NCI-H2196 treated with DMSO at 0.1 percent for 48 hours (cell line): ENCODE data around the gene PRLH.

Experiments
- DNase-seq: peaks from one replicate; lab custom pipeline; 2025; ENCODE audit not compliant: unreplicated experiment; lab: John Stamatoyannopoulos, UW

Gene PRLH, protein sequence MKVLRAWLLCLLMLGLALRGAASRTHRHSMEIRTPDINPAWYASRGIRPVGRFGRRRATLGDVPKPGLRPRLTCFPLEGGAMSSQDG

DNA sequence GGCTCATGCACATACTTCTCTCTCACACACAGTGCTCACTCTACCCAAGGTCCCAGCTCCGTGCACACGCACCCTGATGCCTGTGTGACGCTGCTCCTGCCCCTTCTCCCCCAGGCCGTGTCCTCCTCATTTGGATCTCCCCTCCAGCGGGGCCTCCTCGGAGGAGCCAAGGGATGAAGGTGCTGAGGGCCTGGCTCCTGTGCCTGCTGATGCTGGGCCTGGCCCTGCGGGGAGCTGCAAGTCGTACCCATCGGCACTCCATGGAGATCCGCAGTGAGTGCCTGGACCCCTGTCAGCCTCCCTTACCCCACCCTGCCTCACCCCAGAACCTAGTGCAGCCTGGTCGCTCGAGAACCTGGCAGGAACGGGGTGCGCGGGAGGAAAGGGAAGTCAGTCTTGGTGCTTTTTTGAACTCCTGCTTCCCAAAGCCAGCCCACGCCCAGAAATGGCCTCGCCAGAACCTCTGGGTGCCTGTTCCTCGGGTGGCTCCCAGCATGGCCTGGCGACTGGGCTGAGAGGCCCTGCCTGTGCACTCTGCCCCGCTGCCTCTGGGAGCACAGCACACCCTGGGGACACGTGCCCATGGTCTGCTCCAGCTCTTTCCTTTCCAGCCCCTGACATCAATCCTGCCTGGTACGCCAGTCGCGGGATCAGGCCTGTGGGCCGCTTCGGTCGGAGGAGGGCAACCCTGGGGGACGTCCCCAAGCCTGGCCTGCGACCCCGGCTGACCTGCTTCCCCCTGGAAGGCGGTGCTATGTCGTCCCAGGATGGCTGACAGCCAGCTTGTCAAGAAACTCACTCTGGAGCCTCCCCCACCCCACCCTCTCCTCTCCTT, at the start of gene PRLH:
PRLH (plus strand) TSS at position 174 of the 835 bp plus-strand sequence; CDS start at position 174, 0 bp downstream.
- no peak for DNase-seq

DNA sequence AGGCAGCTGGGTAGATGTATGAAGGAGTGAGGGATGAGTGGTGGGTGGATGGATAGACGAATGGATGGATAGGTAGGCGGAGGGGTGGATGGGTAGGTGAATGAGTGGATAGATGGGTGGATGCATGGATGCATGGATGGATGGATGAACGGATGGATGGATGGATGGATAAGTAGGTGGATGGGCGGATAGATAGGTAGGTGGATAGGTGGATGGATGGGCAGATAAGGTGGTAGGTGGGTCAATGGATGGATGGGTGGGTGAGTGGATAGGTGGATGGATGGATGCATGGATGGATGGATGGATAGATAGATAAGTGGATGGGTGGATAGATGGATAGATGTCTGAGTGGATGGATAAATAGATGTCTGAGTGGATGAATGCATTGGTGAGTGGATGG, 49.2 kb upstream of the PRLH start:
- no peak for DNase-seq

DNA sequence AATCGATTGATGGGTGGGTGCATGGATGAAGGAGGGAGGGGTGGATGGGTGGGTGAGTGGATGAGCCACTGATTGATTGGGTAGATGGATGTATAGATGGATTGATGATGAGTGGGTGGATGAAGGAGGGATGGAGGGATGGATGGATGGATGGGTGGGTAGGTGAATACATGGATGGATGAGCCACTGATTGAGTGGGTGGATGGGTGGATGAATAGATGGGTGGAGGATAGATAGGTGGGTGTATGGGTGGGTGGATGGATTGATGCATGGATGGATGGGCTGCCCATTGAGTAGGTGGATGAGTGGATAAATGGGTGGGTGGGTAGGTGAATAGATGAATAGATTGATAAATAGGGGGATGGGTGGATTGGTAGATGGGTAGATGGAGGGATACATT, 48.4 kb upstream of the PRLH start:
- no peak for DNase-seq

DNA sequence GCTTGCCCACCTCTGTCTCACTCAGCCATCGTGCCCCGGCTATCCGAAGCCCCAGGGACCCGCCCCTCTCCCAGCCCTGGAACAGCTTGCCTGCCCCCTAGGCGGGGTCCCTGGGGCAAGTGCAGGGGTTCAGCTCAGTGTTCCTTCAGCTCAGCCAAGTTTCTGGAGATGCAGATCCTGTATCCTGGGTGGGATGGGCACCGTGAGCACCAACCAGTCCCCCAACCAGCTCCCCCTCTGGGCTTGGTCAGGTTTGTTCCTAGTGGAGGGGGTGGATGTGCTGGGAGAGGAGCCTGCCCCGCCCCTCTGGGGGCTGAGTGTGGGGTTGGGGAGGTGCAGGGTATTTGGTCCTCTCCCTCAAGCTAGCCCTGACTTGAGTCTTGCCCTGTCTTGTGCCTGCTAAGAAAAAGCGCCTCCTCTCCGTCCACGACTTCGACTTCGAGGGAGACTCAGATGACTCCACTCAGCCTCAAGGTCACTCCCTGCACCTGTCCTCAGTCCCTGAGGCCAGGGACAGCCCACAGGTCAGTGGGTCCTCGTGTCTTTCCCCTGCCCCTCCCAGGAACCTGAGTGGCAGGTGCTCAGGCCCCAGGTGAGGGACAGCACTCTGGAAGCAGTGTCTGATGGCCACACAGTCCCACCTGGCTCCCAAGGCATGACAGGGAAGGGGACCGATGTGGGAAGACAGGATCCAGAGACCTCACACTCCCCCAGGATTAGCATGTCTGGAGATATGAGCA, 46.7 kb upstream of the PRLH start:
- no peak for DNase-seq

DNA sequence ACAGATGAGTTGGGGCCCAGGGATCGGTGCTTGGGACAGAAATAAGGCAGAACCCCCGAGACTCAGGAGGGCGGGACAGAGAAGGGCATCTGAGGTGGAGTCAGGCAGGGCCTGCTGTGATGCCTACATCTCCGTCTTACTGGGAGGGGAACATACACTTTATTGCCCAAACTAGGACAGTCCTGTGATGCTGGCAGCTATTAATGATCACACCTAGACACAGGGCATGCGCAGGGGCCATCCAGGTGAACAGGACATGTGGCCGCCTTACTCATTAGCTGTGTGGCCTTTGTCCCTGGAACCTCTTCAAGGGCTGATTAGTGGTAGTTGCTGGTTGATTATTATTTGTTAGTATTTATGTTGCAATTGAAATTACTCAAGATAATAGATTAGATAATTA, 46.1 kb upstream of the PRLH start:
- no peak for DNase-seq

DNA sequence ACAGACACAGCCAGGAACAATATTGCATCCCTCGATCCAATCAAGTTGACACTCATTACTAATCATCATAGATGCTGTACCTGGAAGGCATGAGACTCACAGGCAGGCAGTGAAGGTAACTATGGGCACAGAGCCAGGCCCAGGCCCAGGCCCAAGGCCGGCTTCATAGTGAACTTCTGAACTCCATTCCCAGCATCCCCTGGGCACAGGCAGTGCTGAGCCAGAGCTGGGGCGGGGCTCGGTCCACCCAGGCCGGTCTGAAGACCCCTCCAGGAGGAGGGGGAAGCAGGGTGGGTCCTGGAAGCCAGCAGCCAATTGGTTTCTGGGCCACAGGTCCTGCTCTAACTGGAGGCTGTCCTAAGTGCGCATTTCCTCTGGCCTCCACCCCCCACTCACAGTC, 41.7 kb upstream of the PRLH start:
- no peak for DNase-seq

DNA sequence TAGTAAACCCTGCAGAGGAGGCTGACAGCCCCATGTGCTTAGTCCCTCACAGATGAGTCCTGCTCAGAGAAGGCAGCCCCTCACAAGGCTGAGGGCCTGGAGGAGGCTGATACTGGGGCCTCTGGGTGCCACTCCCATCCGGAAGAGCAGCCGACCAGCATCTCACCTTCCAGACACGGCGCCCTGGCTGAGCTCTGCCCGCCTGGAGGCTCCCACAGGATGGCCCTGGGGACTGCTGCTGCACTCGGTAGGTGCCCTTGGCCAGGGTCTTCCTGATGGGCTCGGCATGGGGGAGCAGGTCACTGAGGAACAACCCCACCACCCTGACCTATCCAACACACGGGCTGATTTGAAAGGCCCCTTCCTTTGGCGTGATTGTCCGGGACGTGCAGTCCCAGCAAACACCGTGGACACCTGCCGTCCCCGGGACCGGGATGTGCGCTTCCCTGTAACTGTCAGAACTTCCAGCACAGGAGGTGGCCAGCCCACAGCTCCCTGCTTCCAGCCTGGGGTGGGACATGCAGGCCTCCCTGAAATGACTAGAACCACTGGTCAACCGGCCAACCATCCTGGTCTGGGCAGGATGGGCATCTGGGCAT, 40.7 kb upstream of the PRLH start:
- DNase-seq, result no peak

DNA sequence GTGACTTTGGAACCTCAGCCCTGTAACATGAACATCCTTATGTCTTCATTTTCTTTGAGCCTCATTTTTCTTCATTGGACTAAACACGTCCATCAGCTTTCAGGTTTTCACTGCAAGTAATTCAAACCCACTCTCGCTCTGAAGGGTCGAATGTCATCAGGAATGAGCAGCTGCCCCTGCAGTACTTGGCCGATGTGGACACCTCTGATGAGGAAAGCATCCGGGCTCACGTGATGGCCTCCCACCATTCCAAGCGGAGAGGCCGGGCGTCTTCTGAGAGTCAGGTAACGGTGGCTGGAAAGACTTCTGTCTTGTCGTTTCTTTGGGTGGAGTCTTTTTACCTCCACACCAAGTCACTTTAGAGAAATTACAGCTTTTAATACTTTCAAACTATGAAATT, 39.1 kb upstream of the PRLH start:
- no peak for DNase-seq

DNA sequence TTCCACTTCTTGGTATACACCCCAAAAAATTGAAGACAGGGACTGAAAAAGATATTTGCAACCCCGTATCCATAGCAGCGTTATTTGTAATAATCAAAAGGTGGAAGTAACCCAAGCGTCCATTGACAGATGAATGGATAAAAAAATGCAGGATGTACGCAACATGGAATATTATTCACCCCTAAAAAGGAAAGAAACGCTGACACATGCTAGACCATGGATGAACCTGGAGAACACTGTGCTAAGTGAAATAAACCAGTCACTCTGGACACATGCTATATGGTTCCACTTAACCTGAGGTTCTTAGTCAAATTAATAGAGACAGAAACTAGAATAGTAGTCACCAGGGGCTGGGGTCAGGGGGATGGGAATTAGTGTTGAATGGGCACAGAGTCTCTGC, 38.6 kb upstream of the PRLH start:
- no peak for DNase-seq

DNA sequence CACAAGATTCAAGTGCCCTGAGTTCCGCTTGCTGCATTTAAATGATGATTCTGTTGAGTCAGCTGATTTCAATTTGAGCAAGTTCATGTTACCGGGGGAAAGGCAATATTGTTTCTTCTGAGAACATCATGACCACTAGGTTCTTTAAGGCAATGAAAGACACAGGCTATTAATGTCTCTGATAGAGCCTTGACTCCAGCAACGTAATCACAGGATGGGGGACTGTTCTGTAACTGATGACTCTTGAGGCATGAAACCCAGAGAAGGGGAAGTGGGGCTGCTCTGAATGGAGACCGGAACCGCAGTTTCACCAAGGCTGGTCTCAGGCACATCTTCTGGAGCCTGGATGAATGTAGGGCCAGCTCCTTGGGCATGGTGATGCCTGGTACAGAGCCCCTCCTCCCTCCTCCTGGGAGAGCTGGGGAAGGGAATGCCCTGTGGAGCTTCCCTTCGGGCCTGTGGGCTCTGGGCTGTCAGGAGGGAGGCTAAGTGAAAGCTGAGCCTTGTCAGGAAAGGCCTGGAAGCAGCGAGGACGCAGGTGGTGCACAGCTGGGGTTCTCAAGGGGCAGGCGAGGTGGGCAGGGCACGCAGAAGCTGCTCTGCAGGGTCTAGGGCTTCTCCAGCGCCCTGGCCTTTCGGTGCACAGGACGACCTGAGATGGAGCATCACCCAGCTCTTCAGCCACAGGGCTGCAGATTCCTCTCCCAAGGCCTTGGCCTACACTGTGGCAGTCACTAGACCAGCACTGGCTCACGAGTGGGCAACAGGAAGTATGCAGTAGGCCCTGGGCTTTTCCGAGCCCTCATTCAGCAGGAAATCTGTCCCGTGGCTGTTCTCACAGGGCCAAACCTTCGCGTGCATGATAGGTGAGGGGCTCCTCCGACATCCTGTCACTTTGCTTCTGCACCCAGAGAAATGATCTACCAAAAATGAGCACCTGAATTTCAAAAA, 36.6 kb upstream of the PRLH start:
- DNase-seq, result no peak

DNA sequence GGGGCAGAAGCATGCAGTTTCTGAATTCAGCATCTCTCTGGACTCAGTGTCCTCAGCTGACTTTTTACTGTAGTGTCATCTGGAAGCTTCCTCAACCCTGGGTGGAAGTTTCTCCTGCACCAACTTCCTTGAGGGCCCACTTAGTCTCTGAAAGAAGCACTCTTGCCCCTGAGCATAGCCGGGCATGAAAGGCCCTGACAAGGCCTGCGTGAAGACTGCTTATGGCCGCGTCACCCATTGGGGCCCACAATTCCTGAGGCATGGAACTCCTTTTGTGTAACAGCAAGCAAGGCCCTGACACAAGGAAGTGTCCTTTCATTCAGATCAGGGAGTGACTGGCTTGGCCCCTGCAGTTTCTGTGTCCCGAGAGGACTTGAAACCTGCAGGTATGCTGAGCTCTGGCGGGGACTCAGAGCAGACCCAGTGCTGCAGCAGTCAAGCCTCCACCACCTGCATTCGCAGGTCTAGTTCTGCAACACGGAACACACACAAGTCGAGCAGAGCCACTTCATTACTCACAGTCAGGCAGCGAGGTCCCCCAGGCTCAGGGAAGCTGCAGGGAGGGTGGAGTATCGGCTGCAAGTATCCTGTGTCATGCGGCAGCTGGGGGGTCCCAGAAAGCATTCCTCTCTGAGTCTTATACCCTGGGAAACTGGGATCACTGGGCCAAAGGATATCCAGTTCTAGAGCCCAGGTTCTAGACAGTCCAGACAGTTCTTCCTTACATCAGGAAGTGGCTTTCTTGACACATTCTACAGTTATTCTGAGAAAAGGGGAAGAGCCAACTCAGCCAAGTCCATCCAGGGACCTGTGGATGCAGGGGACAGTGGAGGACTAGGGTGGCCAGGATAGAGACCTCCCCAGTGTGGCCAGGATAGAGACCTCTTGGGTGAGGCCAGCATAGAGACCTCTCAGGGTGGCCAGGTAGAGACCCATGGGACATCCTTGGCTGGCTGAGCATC, 35.6 kb upstream of the PRLH start:
- DNase-seq, result no peak

DNA sequence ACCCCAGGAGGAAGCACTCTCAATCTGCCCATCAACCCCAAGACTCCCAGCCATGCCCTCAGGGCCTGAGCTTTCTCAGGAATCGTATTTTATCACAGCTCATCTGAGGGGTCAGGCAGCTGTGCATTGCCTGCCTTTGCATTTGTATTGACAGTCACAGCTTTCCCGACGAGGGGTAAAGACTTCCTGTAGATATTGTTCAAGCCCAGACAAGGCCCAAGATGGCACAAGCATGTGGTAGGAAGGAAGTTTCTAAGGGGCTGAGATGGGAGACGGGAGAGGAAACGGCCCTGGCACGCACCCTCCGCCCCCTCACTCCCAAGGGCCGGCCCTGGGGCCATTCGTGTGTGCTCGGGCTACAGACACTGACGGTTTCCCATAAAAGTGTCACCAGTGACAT, 34.2 kb upstream of the PRLH start:
- no peak for DNase-seq

DNA sequence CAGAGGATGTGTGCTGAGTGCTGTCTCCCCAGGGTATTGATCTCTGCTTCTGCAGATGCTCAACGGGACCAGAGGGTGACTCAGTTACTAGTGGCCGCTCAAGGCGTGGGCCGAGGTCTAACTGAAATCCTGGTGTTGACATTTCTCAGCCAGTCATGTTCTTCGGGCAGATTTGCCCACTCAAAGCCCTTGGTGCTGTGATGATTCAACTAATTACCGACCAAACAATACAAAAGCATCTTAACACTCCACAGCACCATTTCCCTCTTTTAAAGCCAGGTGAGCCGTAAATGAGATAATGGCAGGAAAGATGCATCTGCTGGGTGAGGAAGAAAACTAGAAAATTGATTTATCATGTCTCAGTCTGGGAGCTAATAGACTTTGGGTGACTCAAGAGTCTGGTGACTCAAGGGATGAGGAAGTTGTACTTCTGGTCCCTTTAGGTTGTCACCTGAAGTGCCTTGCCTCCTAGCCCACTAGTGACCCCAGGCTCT, 32.7 kb upstream of the PRLH start:
- no peak for DNase-seq

DNA sequence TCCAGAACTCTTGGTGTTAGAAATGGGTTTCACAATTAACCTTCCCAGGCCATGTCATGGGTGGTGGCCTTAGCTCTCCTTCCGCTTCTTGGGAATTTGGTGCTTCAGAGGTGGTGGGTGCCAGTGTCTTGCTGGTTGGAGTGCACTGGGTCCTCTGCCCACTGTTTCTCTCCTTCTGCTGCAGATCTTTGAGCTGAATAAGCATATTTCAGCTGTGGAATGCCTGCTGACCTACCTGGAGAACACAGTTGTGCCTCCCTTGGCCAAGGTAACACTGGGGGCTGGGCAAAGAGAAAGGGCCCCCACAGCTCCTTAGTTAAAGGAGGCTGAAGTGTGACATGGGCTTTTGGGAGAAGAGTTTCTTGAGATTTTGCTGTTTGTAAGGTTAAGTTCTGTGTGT, 32.0 kb upstream of the PRLH start:
- no peak for DNase-seq

DNA sequence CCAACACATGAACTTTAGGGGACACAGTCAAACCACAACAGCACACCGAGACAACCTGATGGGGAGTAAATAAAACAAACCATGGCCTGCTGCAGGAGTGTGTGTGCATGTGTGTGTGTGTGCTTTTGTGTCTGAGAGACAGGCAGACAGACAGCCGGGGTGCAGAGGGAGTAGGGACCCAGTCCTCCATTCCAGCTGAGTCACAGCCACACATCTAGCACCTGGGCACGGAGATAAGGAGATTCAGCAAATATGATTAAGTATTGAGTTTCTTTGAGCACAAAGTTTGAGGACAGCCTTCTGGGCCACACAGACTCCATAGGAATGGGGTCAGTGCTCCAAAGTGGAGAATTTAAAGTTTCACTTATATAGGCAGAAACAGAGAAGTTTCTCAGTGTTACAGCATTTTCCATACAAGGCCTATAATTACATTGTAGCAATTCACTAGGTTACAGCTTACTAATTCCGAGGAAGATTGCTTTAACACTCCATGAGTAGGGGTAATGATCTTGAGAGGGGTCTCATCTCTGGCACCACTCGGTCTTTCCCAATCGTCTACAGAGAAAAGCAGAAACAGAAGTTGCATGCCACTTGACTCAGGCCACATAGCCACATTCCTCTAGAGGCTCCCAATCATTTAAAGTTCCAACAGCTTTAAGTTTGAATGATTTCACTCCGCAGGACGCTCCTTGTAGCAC, 30.8 kb upstream of the PRLH start:
- DNase-seq, result no peak

DNA sequence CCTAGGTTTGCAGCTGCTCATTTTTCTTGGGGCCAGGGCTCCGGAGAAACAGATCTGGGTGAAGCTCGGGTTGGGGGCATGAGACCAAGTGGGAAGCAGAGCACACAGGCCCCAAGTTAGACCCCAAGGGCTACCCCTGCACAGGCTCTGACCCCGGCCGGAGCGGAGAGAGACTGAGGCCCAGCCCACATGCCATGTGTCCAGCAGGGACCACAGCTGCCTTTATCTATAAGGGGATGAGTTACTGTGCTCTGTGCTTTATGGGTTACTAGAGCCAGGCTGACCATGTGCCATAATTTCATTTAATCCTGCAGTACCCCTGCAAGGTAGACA, 30.3 kb upstream of the PRLH start:
- no peak for DNase-seq

DNA sequence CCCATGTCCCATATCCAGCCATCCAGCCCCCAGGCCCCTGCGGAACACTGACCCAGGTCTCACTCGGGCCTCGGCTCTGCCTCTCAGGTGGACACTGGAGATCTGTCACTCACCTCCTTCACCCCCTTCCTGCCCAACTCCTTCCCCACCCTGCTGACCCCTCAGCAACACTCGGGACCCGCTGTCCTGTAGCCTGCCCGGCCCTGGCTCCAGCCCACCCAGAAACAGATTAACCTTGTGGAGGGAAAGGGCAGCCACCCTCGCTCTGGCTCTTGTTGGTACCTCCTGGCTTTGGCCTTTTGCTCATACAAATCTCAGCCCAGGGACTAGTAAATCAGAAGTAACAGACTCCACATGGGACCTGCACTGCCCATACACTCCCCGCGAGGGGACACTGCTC, 29.8 kb upstream of the PRLH start:
- DNase-seq, result no peak

DNA sequence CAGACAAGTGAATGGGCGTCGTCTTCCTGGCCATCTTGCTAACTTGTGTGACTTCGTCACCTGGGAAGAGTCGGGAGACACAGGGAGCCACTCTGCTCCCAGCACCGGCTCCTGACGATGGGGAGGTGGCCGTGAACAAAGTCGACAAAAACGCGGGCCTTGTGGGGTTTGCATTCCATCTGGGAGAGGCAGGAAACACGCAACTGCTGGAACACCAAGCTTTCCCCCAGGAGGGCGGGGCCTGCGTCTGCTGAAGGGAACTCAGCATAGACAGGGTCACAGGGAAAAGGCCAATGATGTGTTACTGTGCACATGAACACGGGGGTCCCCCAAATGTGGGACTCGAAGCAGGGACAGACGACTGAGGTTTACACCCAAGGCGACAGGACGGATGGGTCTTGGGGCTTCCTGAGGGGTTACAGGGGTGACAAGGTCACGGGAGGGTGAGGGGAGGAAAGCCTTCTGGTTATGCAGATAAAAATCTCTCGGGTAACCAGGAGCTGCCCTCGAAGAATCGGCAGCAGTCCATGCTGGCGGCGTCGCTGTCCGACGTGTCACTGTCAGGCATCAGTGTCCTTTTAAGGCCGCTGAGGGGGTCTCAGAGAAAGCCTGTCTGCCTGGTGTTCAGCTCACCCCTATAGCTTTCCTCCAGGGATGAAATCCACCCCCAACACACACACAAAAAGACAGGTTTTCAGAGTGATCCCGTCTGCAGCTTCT, 28.2 kb upstream of the PRLH start:
- no peak for DNase-seq
